ENCODE results near the gene ELOA2.
"Not testable (repeated sequence)": the region's sequence is repeated elsewhere in the genome, so short reads cannot be mapped to it uniquely, and the experiment has no call there.

Gene ELOA2, protein sequence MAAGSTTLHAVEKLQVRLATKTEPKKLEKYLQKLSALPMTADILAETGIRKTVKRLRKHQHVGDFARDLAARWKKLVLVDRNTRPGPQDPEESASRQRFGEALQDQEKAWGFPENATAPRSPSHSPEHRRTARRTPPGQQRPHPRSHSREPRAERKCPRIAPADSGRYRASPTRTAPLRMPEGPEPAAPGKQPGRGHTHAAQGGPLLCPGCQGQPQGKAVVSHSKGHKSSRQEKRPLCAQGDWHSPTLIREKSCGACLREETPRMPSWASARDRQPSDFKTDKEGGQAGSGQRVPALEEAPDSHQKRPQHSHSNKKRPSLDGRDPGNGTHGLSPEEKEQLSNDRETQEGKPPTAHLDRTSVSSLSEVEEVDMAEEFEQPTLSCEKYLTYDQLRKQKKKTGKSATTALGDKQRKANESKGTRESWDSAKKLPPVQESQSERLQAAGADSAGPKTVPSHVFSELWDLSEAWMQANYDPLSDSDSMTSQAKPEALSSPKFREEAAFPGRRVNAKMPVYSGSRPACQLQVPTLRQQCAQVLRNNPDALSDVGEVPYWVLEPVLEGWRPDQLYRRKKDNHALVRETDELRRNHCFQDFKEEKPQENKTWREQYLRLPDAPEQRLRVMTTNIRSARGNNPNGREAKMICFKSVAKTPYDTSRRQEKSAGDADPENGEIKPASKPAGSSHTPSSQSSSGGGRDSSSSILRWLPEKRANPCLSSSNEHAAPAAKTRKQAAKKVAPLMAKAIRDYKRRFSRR
- 0 reads per million in 4 experiments for total RNA-seq

DNA sequence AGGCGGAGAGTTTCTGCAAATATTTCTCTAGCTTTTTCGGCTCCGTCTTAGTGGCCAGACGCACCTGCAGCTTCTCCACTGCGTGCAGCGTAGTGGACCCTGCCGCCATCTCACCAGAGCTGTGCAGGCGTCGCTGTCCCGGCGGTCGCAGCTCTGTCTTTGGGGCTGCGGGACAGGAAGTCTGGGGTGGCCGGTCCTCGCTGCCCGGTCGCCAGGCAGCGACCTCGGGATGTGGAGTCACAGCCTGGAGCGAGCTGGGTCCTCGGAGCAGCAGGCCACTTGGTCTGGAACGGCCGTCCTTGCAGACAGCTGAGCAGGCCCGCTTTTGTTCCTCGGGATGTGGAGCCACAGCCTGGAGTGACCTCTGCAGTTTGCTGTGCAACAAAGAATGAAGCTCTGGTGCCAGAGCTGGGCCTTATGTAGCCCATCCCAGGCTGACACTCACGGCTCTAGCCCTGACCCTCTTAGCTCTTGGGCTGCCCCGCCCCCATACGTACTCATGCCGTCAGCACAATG, at the start of gene ELOA2:
Gene ELOA2, minus strand, starts transcription at position 466 of the 516 bp plus-strand sequence. Its CDS starts 357 bp downstream, at position 109.
- no peak for DNase-seq

DNA sequence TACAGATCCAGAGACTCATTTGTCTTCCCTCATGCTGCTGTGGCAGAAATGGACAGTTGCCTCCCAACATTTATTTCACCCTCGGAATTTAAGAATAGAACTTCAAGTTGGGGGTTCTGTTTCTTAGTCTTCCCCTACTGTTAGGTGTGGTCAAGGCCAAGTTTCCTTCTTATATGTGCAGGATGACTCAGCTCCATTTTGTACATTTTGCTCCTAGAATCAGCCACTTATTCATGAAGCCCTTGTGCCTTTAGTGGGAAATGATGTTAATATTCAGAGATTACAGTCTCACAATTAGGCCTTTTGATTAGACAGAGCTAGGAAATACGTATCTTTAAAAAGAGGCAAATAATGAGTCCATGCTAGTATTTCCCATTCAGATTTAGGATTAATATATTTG, 46.2 kb upstream of the ELOA2 start:
- no peak for DNase-seq

DNA sequence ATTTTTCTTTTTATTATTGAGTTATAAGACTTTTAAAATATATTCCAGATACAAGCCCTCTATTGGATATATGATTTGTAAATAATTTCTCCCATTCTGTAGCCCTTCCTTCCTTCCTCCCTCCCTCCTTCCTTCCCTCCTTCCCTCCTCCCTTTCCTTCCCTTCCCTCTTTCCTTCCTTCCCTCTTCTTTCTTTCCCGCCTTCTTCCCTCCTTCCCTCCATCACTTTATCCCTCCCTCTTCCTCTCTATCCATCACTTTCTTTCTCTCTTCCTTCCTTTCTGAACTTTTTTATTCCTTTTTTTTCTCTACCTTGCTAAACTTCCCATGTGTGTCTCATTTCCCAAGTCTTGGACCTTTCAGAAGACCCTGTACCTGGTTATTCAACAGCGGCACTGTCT, 45.5 kb upstream of the ELOA2 start:
- DNase-seq = no peak

DNA sequence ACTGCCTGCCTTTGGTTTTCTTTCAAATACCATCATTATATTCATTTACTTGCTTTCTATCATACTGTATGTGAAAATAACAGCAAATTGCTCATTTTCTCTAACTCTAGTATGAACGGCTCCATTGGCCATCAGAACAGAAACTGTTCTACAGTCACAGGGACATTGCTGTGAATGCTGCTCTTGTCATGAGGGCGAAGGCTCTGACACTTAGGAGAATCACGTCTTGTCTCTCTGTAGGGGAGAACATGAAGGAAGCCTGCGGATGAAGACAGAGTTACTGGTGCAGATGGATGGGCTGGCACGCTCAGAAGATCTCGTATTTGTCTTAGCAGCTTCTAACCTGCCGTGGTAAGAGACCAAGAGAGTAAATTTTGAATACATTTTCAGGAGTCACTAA, 41.7 kb upstream of the ELOA2 start:
- no peak for DNase-seq

DNA sequence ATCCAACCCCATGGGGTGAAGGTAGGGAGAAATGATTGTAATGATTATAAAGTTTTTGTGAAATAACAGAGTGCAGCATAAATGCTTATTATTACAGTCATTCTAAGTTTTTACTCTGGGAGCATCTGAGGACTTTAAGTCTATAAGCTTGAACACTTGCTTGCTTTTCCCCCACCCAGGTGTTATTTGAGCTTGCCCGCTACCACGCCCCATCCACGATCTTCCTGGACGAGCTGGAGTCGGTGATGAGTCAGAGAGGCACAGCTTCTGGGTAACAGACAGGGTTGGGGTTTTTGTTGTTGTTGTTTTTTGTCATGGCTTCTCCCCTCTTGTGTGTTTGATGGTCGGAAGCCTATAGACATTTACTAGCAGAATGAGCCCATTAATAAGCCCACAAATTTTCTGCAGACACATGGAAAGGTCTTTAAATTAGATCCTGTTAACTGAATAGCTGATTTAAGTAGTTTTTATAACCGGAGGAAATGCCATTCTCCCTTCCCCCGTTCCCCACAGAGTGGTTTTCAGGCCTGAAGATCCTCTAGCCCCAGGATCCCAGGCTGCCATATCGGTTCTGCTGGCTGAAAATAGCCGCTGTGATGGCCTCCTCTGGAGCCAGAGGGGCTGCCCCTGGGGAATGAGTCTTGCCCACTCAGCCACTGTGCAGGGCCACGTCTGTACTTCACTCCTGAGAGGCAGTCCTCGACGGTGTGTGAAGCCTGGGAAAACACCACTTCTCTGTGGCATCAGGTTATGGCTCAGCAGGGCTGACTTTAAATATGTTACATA, 39.9 kb upstream of the ELOA2 start:
- DNase-seq = no peak

DNA sequence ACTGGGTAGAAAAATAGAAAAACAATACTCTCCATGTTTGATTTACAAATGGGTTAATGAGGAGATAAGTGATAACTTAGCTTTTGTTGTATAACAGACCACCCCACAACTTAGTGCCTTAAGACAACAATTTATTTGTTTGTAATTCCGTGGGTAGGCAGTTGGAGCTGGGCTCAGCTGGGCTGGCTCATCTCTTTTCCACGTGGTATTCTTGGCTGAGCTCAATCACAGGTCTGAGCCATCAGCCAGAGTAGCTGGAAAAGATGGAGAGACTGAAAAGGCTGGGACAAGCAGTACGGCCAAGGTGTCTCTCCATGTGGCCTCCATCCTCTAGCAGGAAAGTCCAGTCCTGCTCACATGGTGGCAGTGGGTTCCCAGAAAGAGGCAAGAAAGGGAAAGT, 32.2 kb upstream of the ELOA2 start:
- no peak for DNase-seq

DNA sequence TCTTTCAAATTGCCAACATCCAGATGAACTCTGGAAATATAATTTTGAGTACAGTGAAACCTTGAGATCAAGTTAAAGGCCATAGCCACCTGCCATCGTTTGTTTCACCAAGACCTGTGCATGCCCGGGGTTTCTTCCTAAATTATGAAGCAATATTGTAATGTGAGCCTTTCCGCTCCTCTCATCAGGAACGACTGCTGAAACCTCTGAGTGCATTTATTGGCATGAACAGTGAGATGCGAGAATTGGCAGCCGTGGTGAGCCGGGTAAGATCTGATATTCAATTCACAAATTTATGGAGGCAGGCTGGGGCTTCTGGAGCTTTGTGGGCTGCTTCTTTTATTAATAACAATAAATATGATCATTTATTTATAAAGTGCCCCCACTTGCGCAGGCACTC, 27.7 kb upstream of the ELOA2 start:
- DNase-seq = no peak

DNA sequence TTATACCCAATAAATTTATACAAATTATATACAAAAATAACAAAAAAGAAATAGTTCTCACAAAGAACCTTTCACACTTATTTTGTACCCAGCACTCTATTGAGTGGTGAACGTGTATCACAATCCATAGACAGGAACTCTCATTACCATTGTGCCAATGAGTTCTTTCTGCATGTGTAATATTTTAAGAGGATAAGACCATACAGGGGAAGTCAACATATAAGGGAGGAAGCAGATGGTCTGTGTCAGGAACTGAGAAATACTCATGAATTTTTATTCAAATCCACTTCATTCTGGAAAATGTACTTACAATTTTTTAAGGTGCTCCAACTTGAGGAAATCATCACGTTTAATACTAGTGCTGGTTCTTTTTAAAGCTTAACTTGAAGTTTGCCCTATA, 27.1 kb upstream of the ELOA2 start:
- DNase-seq = no peak

DNA sequence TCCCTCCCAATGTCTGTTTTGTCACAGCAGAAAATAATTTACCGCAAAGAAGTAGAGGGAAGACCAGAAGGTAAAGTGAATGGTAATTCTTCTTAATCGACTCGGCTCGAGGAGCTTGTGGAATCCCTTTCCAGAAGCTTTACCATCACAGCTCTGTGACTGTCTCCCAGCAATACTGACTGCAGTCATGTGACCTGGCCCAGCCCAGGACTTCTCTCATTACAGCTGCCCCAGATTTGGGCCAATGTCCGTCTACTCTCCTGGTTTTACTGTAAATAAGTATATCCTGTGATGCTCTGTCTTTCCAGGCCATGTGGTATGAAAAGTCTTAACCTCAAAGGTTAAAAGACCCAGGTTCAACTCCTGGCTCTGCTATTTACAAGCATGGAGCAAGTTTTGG, 18.9 kb upstream of the ELOA2 start:
- no peak for DNase-seq

DNA sequence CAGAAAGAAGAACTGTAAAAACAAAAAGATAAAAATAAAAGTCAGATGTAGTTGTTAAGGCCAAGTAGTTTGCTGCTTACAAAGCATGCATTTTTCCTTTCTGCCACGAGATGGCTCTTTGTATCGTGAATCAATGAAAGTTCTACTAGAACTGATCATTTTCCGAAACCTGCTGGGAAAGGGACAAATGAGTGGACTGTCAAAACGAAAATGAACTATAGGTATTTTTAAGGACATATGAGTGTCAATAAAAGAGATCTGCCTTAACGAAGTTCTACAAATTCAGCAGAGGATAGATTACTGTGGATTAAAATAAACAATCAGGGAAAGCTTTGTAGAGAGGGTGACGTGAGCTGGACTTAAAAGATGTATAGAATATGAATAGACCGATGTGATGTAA, 15.0 kb upstream of the ELOA2 start:
- DNase-seq = no peak

DNA sequence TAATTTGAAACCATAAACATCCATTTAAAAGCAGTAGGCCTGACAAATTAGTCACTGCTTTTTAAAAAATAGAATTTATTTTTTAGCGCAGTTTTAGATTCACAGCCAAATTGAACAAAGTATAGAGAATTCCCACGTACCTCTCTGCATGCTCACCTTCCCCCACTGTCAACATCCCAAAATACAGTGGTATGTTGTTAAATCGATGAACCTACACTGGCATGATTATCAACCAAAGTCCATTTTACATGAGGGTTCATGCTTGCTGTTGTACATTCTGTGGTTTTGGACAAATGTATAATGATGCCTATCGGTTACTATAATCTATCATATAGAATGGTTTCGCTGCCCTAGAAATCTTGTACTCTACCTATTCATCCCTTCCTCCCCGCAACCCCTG, 5.6 kb upstream of the ELOA2 start:
- DNase-seq = no peak

DNA sequence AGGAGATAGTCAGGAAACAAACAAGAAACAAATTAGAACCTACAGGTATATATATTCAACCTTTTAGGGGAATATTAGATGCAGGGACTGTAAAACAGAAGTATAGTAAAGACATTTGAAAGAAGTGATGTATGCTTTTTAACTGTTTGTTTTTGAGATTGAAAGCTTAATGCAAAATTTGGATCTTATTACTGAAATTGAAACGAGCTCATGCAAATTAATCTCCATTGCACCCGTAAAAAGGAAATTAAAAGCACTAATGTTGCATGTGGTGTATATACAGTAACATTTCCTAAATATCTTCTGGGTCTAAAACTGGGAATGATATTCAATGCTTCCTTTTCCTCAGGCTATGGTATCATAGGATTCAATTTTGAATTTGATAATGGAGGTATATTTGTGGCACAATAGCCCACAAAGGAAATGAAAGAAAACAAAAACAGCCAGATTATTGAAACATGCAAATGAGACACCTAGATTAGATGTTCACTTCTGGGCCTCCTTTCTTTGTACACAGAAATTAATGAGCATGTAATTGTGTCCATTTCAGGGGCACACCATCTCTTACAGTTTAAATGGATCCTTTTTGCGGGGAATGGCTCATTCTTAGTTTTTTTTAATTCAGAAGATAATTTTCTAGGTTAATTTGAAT, 1.6 kb upstream of the ELOA2 start:
- DNase-seq = no peak

DNA sequence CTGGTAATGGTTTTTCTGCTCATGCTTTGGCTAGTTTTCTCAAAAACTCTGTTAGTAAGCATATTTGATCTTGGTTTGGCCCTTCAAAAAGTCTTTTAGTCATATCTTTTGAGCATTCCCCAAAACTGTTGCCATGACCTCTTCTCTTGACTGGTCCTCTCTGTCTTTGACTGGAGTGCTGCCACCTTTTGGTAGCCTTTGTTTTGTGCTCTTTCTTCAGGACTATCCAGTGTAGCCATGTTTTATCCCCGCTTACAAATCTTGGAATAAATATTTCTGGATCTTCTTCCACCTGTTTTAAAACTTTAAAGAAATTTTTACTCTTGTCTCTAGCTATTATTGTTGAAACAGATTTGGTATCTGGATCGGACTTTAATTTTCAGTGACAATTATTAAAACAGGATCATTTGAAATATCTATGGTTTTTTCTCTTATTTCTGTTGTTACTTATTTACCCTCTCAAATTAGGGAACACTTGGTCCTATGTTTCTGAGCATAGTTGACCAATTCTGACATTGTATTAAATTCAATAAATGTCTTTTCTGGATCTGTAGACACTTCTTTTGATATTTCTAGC, 965 bp upstream of the ELOA2 start:
- no peak for DNase-seq

DNA sequence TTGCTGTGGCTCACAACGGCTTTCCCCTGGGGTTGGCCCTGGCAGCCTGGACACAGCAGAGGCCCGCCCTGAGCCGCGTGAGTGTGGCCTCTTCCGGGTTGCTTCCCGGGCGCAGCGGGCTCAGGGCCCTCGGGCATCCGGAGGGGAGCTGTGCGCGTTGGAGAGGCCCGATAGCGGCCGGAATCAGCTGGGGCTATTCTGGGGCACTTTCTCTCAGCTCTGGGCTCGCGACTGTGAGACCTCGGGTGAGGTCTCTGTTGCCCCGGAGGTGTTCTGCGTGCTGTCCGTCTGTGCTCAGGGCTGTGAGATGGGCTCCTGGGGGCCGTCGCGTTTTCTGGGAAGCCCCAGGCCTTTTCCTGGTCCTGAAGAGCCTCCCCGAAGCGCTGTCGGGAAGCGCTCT, 830 bp downstream of the ELOA2 start:
- DNase-seq = not testable (repeated sequence)

DNA sequence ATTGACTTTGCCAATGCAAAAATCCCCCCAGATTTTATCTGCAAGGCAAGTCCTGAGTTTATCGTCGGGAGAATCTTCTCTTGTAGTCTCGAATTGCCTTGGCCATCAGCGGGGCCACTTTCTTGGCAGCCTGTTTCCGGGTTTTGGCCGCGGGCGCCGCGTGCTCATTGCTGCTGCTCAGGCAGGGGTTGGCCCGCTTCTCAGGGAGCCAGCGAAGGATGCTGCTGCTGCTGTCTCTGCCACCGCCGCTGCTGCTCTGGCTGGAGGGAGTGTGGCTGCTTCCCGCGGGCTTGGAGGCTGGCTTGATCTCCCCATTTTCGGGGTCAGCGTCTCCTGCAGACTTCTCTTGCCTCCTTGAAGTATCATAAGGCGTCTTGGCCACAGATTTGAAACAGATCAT, 2.5 kb downstream of the ELOA2 start:
- DNase-seq = no peak

DNA sequence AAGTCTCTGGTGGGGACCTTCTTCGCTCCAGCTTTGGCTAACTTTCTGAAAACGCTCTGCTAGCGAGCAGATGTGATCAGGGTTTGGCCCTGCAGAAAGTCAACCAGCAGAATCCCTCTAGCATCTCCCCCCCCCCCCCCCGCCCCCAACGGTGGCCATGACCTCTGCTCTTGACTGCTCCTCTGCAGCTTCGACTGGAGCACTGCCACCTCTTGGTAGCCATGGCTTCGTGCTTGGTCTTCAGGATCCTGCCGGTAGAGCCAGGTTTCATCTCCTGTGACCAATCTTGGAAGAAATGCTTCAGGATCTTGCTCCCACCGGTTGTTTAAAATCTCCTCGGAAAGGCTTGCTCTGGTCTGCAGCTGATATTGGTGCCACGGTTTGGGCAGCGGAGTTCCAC, 4.5 kb downstream of the ELOA2 start:
- DNase-seq = not testable (repeated sequence)

DNA sequence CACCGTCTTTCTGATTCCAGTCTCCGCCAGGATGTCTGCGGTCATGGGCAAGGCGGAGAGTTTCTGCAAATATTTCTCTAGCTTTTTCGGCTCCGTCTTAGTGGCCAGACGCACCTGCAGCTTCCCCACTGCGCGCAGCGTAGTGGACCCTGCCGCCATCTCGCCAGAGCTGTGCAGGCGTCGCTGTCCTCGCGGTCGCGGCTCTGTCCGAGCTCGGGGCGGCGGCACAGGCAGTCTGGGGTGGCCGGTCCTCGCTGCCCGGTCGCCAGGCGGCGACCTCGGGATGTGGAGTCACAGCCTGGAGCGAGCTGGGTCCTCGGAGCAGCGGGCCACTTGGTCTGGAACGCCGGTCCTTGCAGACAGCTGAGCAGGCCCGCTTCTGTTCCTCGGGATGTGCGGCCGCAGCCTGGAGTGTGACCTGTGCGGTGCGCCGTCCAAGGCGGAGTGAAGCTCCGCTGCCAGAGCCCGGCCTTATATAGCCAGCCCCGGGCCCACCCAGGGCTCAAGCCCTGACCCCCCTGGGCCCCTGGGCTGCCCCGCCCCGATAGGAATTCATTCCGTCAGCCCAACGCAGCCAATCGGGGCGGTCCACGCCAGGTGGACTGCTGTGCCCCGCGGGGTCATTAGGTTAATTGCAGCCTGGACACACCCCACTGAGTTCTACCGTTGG, 5.6 kb downstream of the ELOA2 start:
- not testable (repeated sequence) for DNase-seq

DNA sequence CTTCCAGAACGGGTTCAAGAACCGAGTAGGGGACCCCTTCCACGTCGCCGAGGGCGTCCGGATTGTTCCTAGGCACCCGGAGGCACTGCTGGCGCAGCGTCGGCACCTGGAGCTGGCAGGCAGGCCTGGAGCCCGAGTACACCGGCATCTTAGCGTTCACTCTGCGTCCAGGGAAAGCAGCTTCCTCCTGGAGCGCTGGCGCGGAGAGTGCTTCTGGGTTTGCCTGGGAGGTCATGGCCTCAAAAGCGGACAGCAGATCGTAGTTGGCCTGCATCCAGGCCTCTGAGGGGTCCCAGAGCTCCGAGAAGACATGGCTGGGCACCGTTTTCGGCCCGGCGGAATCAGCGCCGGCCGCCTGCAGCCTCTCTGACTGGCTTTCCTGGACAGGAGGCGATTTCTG, 6.7 kb downstream of the ELOA2 start:
- not testable (repeated sequence) for DNase-seq

DNA sequence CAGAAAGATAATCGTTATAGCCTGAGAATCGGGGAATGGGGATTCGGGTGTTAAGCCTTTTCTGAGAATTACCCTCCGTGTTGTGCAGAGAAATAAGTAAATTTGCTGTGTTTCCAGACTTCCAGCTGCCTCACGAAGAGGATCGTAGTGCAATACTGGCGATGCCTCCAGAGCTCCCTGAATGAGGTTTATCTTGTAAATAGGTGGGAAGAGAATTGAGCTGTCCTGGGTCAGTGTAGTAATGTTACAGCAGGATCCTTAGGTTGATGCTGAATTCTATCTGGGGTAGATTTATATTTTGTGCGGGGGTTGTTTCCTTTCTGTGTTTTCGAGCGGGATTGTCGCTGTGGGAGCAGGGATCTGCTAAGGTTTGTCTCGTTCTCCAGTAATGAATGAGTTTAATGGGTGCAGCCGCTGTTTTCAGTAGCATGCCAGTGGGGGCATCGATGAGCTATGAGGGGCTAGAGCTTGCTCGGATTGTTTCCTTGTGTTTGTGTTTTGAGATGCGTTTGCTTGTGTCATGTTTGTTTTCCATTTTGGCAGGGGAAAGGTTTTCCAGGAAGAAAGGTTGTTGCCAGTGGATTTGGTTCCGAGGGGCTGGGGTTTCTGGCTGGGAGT, 9.8 kb downstream of the ELOA2 start:
- not testable (repeated sequence) for DNase-seq

DNA sequence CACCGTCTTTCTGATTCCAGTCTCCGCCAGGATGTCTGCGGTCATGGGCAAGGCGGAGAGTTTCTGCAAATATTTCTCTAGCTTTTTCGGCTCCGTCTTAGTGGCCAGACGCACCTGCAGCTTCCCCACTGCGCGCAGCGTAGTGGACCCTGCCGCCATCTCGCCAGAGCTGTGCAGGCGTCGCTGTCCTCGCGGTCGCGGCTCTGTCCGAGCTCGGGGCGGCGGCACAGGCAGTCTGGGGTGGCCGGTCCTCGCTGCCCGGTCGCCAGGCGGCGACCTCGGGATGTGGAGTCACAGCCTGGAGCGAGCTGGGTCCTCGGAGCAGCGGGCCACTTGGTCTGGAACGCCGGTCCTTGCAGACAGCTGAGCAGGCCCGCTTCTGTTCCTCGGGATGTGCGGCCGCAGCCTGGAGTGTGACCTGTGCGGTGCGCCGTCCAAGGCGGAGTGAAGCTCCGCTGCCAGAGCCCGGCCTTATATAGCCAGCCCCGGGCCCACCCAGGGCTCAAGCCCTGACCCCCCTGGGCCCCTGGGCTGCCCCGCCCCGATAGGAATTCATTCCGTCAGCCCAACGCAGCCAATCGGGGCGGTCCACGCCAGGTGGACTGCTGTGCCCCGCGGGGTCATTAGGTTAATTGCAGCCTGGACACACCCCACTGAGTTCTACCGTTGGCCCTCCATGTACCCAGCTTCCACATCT, 11.5 kb downstream of the ELOA2 start:
- not testable (repeated sequence) for DNase-seq

DNA sequence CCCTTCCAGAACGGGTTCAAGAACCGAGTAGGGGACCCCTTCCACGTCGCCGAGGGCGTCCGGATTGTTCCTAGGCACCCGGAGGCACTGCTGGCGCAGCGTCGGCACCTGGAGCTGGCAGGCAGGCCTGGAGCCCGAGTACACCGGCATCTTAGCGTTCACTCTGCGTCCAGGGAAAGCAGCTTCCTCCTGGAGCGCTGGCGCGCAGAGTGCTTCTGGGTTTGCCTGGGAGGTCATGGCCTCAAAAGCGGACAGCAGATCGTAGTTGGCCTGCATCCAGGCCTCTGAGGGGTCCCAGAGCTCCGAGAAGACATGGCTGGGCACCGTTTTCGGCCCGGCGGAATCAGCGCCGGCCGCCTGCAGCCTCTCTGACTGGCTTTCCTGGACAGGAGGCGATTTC, 12.6 kb downstream of the ELOA2 start:
- DNase-seq = not testable (repeated sequence)

Measured in effector CD8-positive, alpha-beta T cell (primary cell).